Measurements from ENCODE around the gene AGO1. TPM values are rescaled to one million over a fixed set of nuclear protein-coding genes. Genes with fewer than 3 reads are reported as not detected.
"Not testable (repeated sequence)": the region's sequence is repeated elsewhere in the genome, so short reads cannot be mapped to it uniquely, and the experiment has no call there.

Gene AGO1
- polyA plus RNA-seq, 1 experiment, result 13.1 TPM

GRCh38 chr1:35885961-35886558 lies 3.1 kb downstream of the AGO1 start:
- POLR2A ChIA-PET, result interaction anchor here (0.6 kb wide), 1 partner anchor 25 kb away, joined by 4 read pairs; no protein-coding TSS in a partner anchor
- Histone ChIP-seq H3K36me3 (ENCODE audit: control insufficient read depth, insufficient read depth, low read length) (no peaks in the 10 kb centered on the region; the same call in 1 of the 2 replicates), H3K27me3 (ENCODE audit: control insufficient read depth, insufficient read depth, low read length) (no peaks in the 10 kb centered on the region), H3K4me3 (ENCODE audit: low read depth, low read length) (no peak overlapping the region)
- no peak for TF ChIP-seq CTCF (IDR thresholded peaks at IDR 0.05; ENCODE audit: insufficient read depth, low read depth, low read length)
- DNase-seq (ENCODE audit: low read depth), result no peak
- CTCF ChIA-PET, result no interaction called here

- CTCF ChIA-PET, result no interaction called here
- POLR2A ChIA-PET, result interaction anchor here (0.6 kb wide), 1 partner anchor 25 kb away, joined by 4 read pairs; no protein-coding TSS in a partner anchor
- Histone ChIP-seq H3K4me3 (ENCODE audit: low read depth, low read length) (no peak overlapping the region), H3K36me3 (ENCODE audit: control insufficient read depth, insufficient read depth, low read length) (no peaks in the 10 kb centered on the region; the same call in 1 of the 2 replicates), H3K27me3 (ENCODE audit: control insufficient read depth, insufficient read depth, low read length) (no peaks in the 10 kb centered on the region)
- DNase-seq (ENCODE audit: low read depth), result no peak
- no peak for TF ChIP-seq CTCF (IDR thresholded peaks at IDR 0.05; ENCODE audit: insufficient read depth, low read depth, low read length)
Observed at GRCh38 chr1:35886577-35887431, 3.8 kb downstream of the AGO1 start.

- ChIA-PET CTCF (no interaction called here), POLR2A (no interaction called here)
- no peaks in the 10 kb centered on the region; the same call in 1 of the 2 replicates for H3K36me3 ChIP-seq (ENCODE audit: control insufficient read depth, insufficient read depth, low read length)
- no peak for TF ChIP-seq CTCF (IDR thresholded peaks at IDR 0.05; ENCODE audit: insufficient read depth, low read depth, low read length)
- no peaks in the 10 kb centered on the region for H3K27me3 ChIP-seq (ENCODE audit: control insufficient read depth, insufficient read depth, low read length)
- no peak overlapping the region for H3K4me3 ChIP-seq (ENCODE audit: low read depth, low read length)
- DNase-seq (ENCODE audit: low read depth), result no peak
Observed at GRCh38 chr1:35887508-35887907, 4.5 kb downstream of the AGO1 start.

GRCh38 chr1:35888255-35888654 lies 5.2 kb downstream of the AGO1 start:
- no peak for DNase-seq (ENCODE audit: low read depth)
- TF ChIP-seq CTCF (IDR thresholded peaks at IDR 0.05; ENCODE audit: insufficient read depth, low read depth, low read length), result no peak
- ChIA-PET CTCF (no interaction called here), POLR2A (no interaction called here)
- Histone ChIP-seq H3K27me3 (ENCODE audit: control insufficient read depth, insufficient read depth, low read length) (no peaks in the 10 kb centered on the region), H3K4me3 (ENCODE audit: low read depth, low read length) (no peak overlapping the region), H3K36me3 (ENCODE audit: control insufficient read depth, insufficient read depth, low read length) (peaks cover 3% of the 10 kb centered on the region)

GRCh38 chr1:35888981-35889380 lies 6.0 kb downstream of the AGO1 start:
- POLR2A ChIA-PET; H3K36me3 ChIP-seq (ENCODE audit: control insufficient read depth, insufficient read depth, low read length); H3K27me3 ChIP-seq (ENCODE audit: control insufficient read depth, insufficient read depth, low read length); DNase-seq (ENCODE audit: low read depth); H3K4me3 ChIP-seq (ENCODE audit: low read depth, low read length); CTCF ChIA-PET: not testable (repeated sequence)

Measured in BJ (cell line).